Mesenchymal stem cell (in vitro differentiated cells and primary cell): ENCODE data around the gene TARS2.
A peak's percentile ranks its signal among the peaks of the same experiment; 100 is the strongest.

Experiments used
- DNase-seq: peaks from one replicate; pipeline ENCODE4 v3.0.0-alpha.2; 2013
- H2AFZ ChIP-seq: one replicate; pipeline ENCODE4 v1.6.1; 2013; ENCODE audit warnings: low read depth, mild to moderate bottlenecking, control low read depth, inconsistent platforms, low read length, moderate library complexity
- H2AK5ac ChIP-seq: 2 replicates; pipeline ENCODE4 v1.6.1; 2013; ENCODE audit warnings: low read length, moderate library complexity, mild to moderate bottlenecking, inconsistent platforms; ENCODE audit not compliant: severe bottlenecking
- H2BK120ac ChIP-seq: one replicate; pipeline ENCODE4 v1.6.1; 2013; ENCODE audit warnings: low read depth, mild to moderate bottlenecking, inconsistent platforms, low read length, moderate library complexity
- H2BK12ac ChIP-seq, 2 experiments: one replicate each; pipeline ENCODE4 v1.6.1; 2013; ENCODE audit warnings: inconsistent platforms in 2 of 2, low read length in 2 of 2, mild to moderate bottlenecking in 2 of 2, moderate library complexity in 2 of 2, control low read depth in 1 of 2
- H2BK15ac ChIP-seq: one replicate; pipeline ENCODE4 v1.6.1; 2013; ENCODE audit warnings: mild to moderate bottlenecking, low read depth, inconsistent platforms; ENCODE audit not compliant: poor library complexity, severe bottlenecking
- H2BK5ac ChIP-seq: 2 replicates; pipeline ENCODE4 v1.6.1; 2013; ENCODE audit warnings: low read depth, mild to moderate bottlenecking, low read length, control low read depth, inconsistent platforms; ENCODE audit not compliant: poor library complexity, severe bottlenecking
- H3K14ac ChIP-seq, 2 experiments: one replicate each; pipeline ENCODE4 v1.6.1; 2013; ENCODE audit warnings: inconsistent platforms in 2 of 2, low read length in 2 of 2, control low read depth in 1 of 2, mild to moderate bottlenecking in 1 of 2, moderate library complexity in 1 of 2
- H3K18ac ChIP-seq, 2 experiments: one replicate each; pipeline ENCODE4 v1.6.1; 2013; ENCODE audit warnings: inconsistent platforms in 2 of 2, low read length in 2 of 2, control low read depth in 1 of 2, low read depth in 1 of 2, mild to moderate bottlenecking in 1 of 2
- H3K23ac ChIP-seq, 2 experiments: one replicate each; pipeline ENCODE4 v1.6.1; 2013; ENCODE audit warnings: inconsistent platforms in 2 of 2, low read length in 2 of 2, mild to moderate bottlenecking in 2 of 2, moderate library complexity in 2 of 2, control low read depth in 1 of 2
- H3K27ac ChIP-seq: 2 replicates; pipeline ENCODE4 v1.5.1; 2013; ENCODE audit warnings: mild to moderate bottlenecking, moderate library complexity, low read length, control low read depth, inconsistent platforms; ENCODE audit not compliant: poor library complexity, severe bottlenecking
- H3K27me3 ChIP-seq, 2 experiments: 2 replicates each; pipeline versions ENCODE4 v1.6.1 to v1.7.0; 2013; ENCODE audit warnings: low read length in 2 of 2, mild to moderate bottlenecking in 2 of 2, moderate library complexity in 2 of 2, control low read depth in 1 of 2, inconsistent platforms in 1 of 2; ENCODE audit not compliant: control insufficient read depth in 1 of 2, insufficient read depth in 1 of 2
- H3K36me3 ChIP-seq, 2 experiments: 2 replicates each; pipeline versions ENCODE4 v1.6.1 to v1.7.0; 2013; ENCODE audit warnings: low read length in 2 of 2, control low read depth in 1 of 2, inconsistent platforms in 1 of 2, low read depth in 1 of 2, mild to moderate bottlenecking in 1 of 2; ENCODE audit not compliant: insufficient read depth in 2 of 2, control insufficient read depth in 1 of 2
- H3K4ac ChIP-seq, 2 experiments: one replicate each; pipeline ENCODE4 v1.6.1; 2013; ENCODE audit warnings: inconsistent platforms in 2 of 2, low read length in 2 of 2, mild to moderate bottlenecking in 2 of 2, moderate library complexity in 2 of 2, control low read depth in 1 of 2, low read depth in 1 of 2
- H3K4me1 ChIP-seq: 2 replicates; pipeline ENCODE4 v1.6.1; 2013; ENCODE audit warnings: low read depth, low read length, control low read depth; ENCODE audit not compliant: control insufficient read depth, insufficient read depth
- H3K4me2 ChIP-seq: 2 replicates; pipeline ENCODE4 v1.6.1; 2013; ENCODE audit warnings: low read length, mild to moderate bottlenecking, inconsistent platforms; ENCODE audit not compliant: poor library complexity, severe bottlenecking
- H3K4me3 ChIP-seq, 2 experiments: 2 replicates each; pipeline versions ENCODE4 v1.5.1 to v1.7.0; 2013; ENCODE audit warnings: low read length in 2 of 2, mild to moderate bottlenecking in 2 of 2, control low read depth in 1 of 2, low read depth in 1 of 2; ENCODE audit not compliant: insufficient read depth in 1 of 2
- H3K79me1 ChIP-seq: replicated peaks from 2 replicates; pipeline ENCODE4 v1.6.1; 2013; ENCODE audit warnings: mild to moderate bottlenecking, control low read depth, low read length, inconsistent platforms; ENCODE audit not compliant: poor library complexity, severe bottlenecking
- H3K9ac ChIP-seq: 2 replicates; pipeline ENCODE4 v1.7.0; 2013; ENCODE audit warnings: mild to moderate bottlenecking, low read length, moderate library complexity
- H3K9me3 ChIP-seq: 2 replicates; pipeline ENCODE4 v1.7.0; 2013; ENCODE audit warnings: mild to moderate bottlenecking, low read length; ENCODE audit not compliant: control insufficient read depth
- H4K8ac ChIP-seq: one replicate; pipeline ENCODE4 v1.6.1; 2013; ENCODE audit warnings: inconsistent platforms, mild to moderate bottlenecking, low read length, moderate library complexity
- H4K91ac ChIP-seq: one replicate; pipeline ENCODE4 v1.6.1; 2013; ENCODE audit warnings: mild to moderate bottlenecking, low read length, inconsistent platforms
- WGBS: methylation state at CpG from one replicate; pipeline ENCODE4 v1.1.7; 2013; ENCODE audit warnings: mixed read lengths; 5-methylcytosine and 5-hydroxymethylcytosine counted together

The TARS2 gene

GRCh38 chr1:150521196-150521968 lies 34.2 kb downstream of the TARS2 start:
- no peak overlapping the region for H2BK12ac ChIP-seq
- H3K4ac ChIP-seq: no peak overlapping the region
- no peaks in the 10 kb centered on the region for H3K9me3 ChIP-seq
- no peaks in the 10 kb centered on the region for H3K36me3 ChIP-seq
- no peak for DNase-seq
- no peaks in the 10 kb centered on the region for H3K79me1 ChIP-seq
- no peak overlapping the region for H4K91ac ChIP-seq
- 88% methylated on average over 1 of the region's 1 CpG for whole genome bisulfite sequencing
- H3K4me2 ChIP-seq: no peak overlapping the region
- no peak overlapping the region for H2BK5ac ChIP-seq
- no peak overlapping the region for H3K27ac ChIP-seq
- H2BK120ac ChIP-seq: no peak overlapping the region
- H3K4me1 ChIP-seq: no peaks in the 10 kb centered on the region
- H2BK15ac ChIP-seq: no peak overlapping the region
- H3K18ac ChIP-seq: no peak overlapping the region
- no peaks in the 10 kb centered on the region for H3K27me3 ChIP-seq
- no peak overlapping the region for H3K14ac ChIP-seq
- no peak overlapping the region for H3K9ac ChIP-seq
- H2AK5ac ChIP-seq: no peak overlapping the region
- no peak overlapping the region for H4K8ac ChIP-seq
- H2AFZ ChIP-seq: no peak overlapping the region
- no peak overlapping the region for H3K4me3 ChIP-seq
- no peak overlapping the region for H3K23ac ChIP-seq

DNA sequence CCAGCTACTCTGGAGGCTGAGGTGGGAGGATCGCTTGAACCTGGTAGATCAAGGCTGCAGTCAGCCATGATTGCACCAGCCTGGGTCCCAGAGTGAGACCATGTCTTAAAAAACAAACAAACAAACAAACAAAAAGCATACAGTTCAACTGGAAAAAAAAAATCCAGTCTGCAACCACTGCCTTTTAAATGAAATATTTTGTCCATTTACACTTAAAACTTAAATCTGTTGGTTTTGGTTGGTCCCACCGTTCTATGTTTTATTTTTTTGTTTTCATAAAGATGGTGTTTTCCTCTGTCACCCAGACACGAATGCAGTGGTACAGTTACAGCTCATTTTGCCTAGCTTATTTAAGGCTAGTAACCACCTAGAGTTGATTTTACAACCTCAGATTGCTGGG lies 38.1 kb downstream of the TARS2 start:
- Histone ChIP-seq H2BK15ac (no peak overlapping the region), H3K9me3 (no peaks in the 10 kb centered on the region), H3K4ac (no peak overlapping the region), H2BK5ac (no peak overlapping the region), H3K14ac (no peak overlapping the region), H2BK120ac (no peak overlapping the region), H3K27me3 (no peaks in the 10 kb centered on the region), H2AK5ac (no peak overlapping the region), H4K91ac (no peak overlapping the region), H3K4me1 (peaks cover 1% of the 10 kb centered on the region), H2BK12ac (no peak overlapping the region), H3K36me3 (no peaks in the 10 kb centered on the region), H4K8ac (no peak overlapping the region), H3K4me3 (no peak overlapping the region), H3K27ac (no peak overlapping the region), H3K9ac (no peak overlapping the region), H3K79me1 (no peaks in the 10 kb centered on the region), H3K4me2 (no peak overlapping the region), H3K18ac (no peak overlapping the region), H3K23ac (no peak overlapping the region), H2AFZ (no peak overlapping the region)
- no peak for DNase-seq
- 87% methylated on average over 3 of the region's 3 CpGs for WGBS

- Histone ChIP-seq H3K23ac (no peak overlapping the region), H3K36me3 (no peaks in the 10 kb centered on the region), H3K4me1 (peaks cover 1% of the 10 kb centered on the region), H2AFZ (no peak overlapping the region), H2AK5ac (no peak overlapping the region), H3K9me3 (no peaks in the 10 kb centered on the region), H2BK120ac (no peak overlapping the region), H3K4ac (no peak overlapping the region), H2BK15ac (no peak overlapping the region), H2BK12ac (no peak overlapping the region), H3K79me1 (no peaks in the 10 kb centered on the region), H3K27ac (no peak overlapping the region), H3K18ac (no peak overlapping the region), H4K8ac (no peak overlapping the region), H3K4me3 (no peak overlapping the region), H3K27me3 (no peaks in the 10 kb centered on the region), H2BK5ac (no peak overlapping the region), H3K14ac (no peak overlapping the region), H3K9ac (peak overlapping the region; percentile 28), H3K4me2 (no peak overlapping the region), H4K91ac (no peak overlapping the region)
- DNase-seq: peak; percentile 65
- 54% methylated on average over 1 of the region's 1 CpG for WGBS
Measured at GRCh38 chr1:150528196-150528595, 41.0 kb downstream of the TARS2 start.

- peak overlapping the region; percentile 73 for H3K9ac ChIP-seq
- no peak overlapping the region for H3K14ac ChIP-seq
- 55% methylated on average over 4 of the region's 4 CpGs for WGBS
Measured at GRCh38 chr1:150529017-150529416, 41.8 kb downstream of the TARS2 start.

More at GRCh38 chr1:150529017-150529416, 41.8 kb downstream of the TARS2 start:
- H3K4ac ChIP-seq: no peak overlapping the region
- no peak overlapping the region for H3K4me2 ChIP-seq
- H2AFZ ChIP-seq: no peak overlapping the region
- no peak overlapping the region for H2AK5ac ChIP-seq
- H3K79me1 ChIP-seq: no peaks in the 10 kb centered on the region
- peak overlapping the region; percentile 9 for H3K27ac ChIP-seq
- no peaks in the 10 kb centered on the region for H3K36me3 ChIP-seq
- no peak overlapping the region for H3K18ac ChIP-seq
- H2BK15ac ChIP-seq: no peak overlapping the region
- H4K91ac ChIP-seq: no peak overlapping the region
- H4K8ac ChIP-seq: no peak overlapping the region
- H3K9me3 ChIP-seq: no peaks in the 10 kb centered on the region
- no peak overlapping the region for H2BK120ac ChIP-seq
- peak; percentile 51 for DNase-seq
- peak overlapping the region in 1 of 2 experiments; percentile 53 for H3K4me3 ChIP-seq
- H3K27me3 ChIP-seq: no peaks in the 10 kb centered on the region
- H2BK5ac ChIP-seq: no peak overlapping the region
- no peak overlapping the region for H3K23ac ChIP-seq
- H2BK12ac ChIP-seq: no peak overlapping the region
- H3K4me1 ChIP-seq: peaks cover 1% of the 10 kb centered on the region
